ENCODE data around the gene SLC46A3. TPM values are rescaled to one million over a fixed set of nuclear protein-coding genes. Genes with fewer than 3 reads are reported as not detected.

Gene SLC46A3
- total and polyA plus RNA-seq, 10 of the 15 experiments (the other 5 are each of a cell fraction or from before 2014, with no cell fraction given): 2.9 to 15.6 (median 9.4) TPM

DNA sequence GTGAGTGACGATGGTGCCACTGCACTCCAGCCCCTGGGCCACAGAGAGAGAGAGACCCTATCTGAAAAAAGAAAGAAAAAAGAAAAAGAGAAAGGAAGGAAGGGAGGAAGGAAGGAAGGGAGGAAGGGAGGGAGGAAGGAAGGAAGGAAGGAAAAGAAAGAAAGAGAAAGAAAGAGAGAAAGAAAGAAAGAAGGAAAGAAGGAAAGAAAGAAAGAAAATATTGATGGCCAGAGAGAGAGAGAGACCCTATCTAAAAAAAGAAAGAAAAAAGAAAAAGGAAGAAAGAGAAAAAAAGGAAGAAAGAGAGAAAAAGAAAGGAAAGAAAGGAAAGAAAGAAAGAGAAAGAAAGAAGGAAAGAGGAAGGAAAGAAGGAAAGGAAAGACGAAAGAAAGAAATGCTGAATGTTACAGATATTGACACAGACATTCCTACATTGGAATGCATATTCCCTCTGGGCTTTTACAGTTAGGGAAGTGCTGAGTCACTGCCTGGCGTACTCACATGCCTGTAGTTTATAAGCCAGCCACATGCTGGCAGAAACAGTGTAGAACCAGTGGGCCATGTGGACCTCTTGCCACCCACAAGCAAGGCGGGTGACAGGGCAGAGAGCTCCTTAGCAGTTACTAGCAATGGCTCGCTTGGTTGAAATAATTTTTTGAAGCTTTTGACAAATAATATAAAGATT is 34.6 kb upstream of the SLC46A3 start (continued):
- TF ChIP-seq HDAC6 (IDR thresholded peaks at IDR 0.05; ENCODE audit: unreplicated experiment) (no peak), SMC3 (IDR thresholded peaks at IDR 0.05; ENCODE audit: borderline replicate concordance, low read length) (no peak), USF1 (IDR thresholded peaks at IDR 0.05; ENCODE audit: borderline replicate concordance, extremely low read length, insufficient read depth, low read depth, low read length) (no peak), SP1 (IDR thresholded peaks at IDR 0.05; ENCODE audit: low read depth, low read length) (no peak), ATF7 (IDR thresholded peaks at IDR 0.05; ENCODE audit: low read depth) (no peak), CBFB (IDR thresholded peaks at IDR 0.05; ENCODE audit: low read depth) (no peak), BCL11A (IDR thresholded peaks at IDR 0.05; ENCODE audit: low read depth, low read length) (no peak), IKZF2 (IDR thresholded peaks at IDR 0.05) (no peak), CEBPB (IDR thresholded peaks at IDR 0.05; ENCODE audit: borderline replicate concordance in 1 of 2, low read depth in 2 of 2, low read length in 2 of 2) (no peak), PKNOX1 (IDR thresholded peaks at IDR 0.05) (no peak), TCF3 (IDR thresholded peaks at IDR 0.05; ENCODE audit: borderline replicate concordance, insufficient read depth, low read depth, low read length) (no peak), MTA2 (IDR thresholded peaks at IDR 0.05; ENCODE audit: low read depth) (no peak)

All from GM12878 (cell line).